Loucy (cell line): Measurements from ENCODE around the gene RAI14.

Experiments
- EZH2phosphoT487 ChIP-seq: fragments of 200-600 bp; IDR thresholded peaks from 2 replicates; pipeline ENCODE4 v1.6.1; 2018; ENCODE audit warnings: antibody characterized with exemption, mild to moderate bottlenecking, moderate library complexity, borderline replicate concordance
- TF ChIP-seq, protein P1 (sequence below): fragments of 200-600 bp; sonication (generic); conservative IDR thresholded peaks from 2 replicates; pipeline ENCODE4 v1.5.1; 2014; ENCODE audit warnings: mild to moderate bottlenecking, antibody characterized with exemption, low read length

DNA sequence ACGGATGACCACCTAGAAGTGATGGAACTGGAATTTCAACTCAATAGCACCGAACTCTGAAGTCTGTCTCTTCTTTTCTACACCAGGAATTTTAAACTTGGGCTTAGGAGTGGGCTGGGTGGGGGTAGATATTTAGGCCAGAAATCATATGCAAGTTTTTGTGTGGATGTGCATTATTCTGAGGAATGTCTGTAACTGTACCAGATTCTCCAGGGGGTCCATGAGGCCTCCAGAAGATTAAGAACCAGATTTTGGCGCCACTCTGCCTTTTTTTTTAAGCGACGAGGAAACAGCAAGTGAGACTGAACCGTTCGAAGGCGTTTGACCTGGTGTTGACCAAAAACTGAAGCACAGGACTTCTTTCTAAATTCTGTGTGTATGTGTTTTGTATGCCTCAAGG is 94.1 kb downstream of the RAI14 start:
- TF ChIP-seq, protein P1, sequence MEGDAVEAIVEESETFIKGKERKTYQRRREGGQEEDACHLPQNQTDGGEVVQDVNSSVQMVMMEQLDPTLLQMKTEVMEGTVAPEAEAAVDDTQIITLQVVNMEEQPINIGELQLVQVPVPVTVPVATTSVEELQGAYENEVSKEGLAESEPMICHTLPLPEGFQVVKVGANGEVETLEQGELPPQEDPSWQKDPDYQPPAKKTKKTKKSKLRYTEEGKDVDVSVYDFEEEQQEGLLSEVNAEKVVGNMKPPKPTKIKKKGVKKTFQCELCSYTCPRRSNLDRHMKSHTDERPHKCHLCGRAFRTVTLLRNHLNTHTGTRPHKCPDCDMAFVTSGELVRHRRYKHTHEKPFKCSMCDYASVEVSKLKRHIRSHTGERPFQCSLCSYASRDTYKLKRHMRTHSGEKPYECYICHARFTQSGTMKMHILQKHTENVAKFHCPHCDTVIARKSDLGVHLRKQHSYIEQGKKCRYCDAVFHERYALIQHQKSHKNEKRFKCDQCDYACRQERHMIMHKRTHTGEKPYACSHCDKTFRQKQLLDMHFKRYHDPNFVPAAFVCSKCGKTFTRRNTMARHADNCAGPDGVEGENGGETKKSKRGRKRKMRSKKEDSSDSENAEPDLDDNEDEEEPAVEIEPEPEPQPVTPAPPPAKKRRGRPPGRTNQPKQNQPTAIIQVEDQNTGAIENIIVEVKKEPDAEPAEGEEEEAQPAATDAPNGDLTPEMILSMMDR = no peak
- no peak for TF ChIP-seq EZH2phosphoT487
